GM21526 (cell line): ENCODE measurements around the gene MANBA.

Experiments used
- ATAC-seq: cut with Tn5 transposase; IDR thresholded peaks from one replicate; pipeline ENCODE4 v1.9.1; 2021; ENCODE audit warnings: moderate library complexity; ENCODE audit not compliant: unreplicated experiment, low FRiP score

MANBA gene

GRCh38 chr4:102599886-102600285 is 160.9 kb downstream of the MANBA start:
- no peak for ATAC-seq

GRCh38 chr4:102599455-102599854 is 161.3 kb downstream of the MANBA start:
- ATAC-seq = peak; percentile 8

GRCh38 chr4:102598762-102599374 is 161.9 kb downstream of the MANBA start:
- peak; percentile 62 for ATAC-seq

GRCh38 chr4:102598086-102598761 is 162.5 kb downstream of the MANBA start:
- peak; percentile 48 for ATAC-seq

GRCh38 chr4:102596532-102596931 is 164.2 kb downstream of the MANBA start:
- ATAC-seq = no peak

- no peak for ATAC-seq
These were observed 166.8 kb downstream of the MANBA start for GRCh38 chr4:102594000-102594399.

- no peak for ATAC-seq
These were observed 167.6 kb downstream of the MANBA start for GRCh38 chr4:102593147-102593546.

GRCh38 chr4:102592256-102592655 is 168.5 kb downstream of the MANBA start:
- ATAC-seq = no peak

- ATAC-seq = no peak
These were observed 171.0 kb downstream of the MANBA start for GRCh38 chr4:102589743-102590142.

GRCh38 chr4:102586644-102587021 is 174.1 kb downstream of the MANBA start:
- peak; percentile 45 for ATAC-seq

- ATAC-seq = no peak
These were observed 174.6 kb downstream of the MANBA start for GRCh38 chr4:102586002-102586643.

GRCh38 chr4:102585329-102585728 is 175.4 kb downstream of the MANBA start:
- ATAC-seq = no peak

- no peak for ATAC-seq
These were observed 176.7 kb downstream of the MANBA start for GRCh38 chr4:102584091-102584490.
